Stomach smooth muscle (tissue), 2 donors: ENCODE data around the gene ABCC4.

Source experiments
- H3K27ac ChIP-seq: one replicate; pipeline ENCODE4 v1.7.0; 2013; ENCODE audit warnings: mild to moderate bottlenecking, low read length, inconsistent platforms
- H3K27me3 ChIP-seq, 2 donors: one replicate each; pipeline ENCODE4 v1.7.0; 2013; ENCODE audit warnings: low read length in 2 of 2; ENCODE audit not compliant: insufficient read depth in 2 of 2, control insufficient read depth in 1 of 2
- H3K36me3 ChIP-seq, 2 donors: one replicate each; pipeline ENCODE4 v1.7.0; 2013; ENCODE audit warnings: low read length in 2 of 2; ENCODE audit not compliant: control insufficient read depth in 2 of 2, insufficient read depth in 2 of 2
- H3K4me1 ChIP-seq: one replicate; pipeline ENCODE4 v1.7.0; 2013; ENCODE audit warnings: low read length; ENCODE audit not compliant: control insufficient read depth, insufficient read depth
- H3K4me3 ChIP-seq, 2 donors: one replicate each; pipeline ENCODE4 v1.7.0; 2013; ENCODE audit warnings: low read length in 2 of 2
- H3K9ac ChIP-seq, 2 donors: one replicate each; pipeline ENCODE4 v1.7.0; 2013; ENCODE audit warnings: low read length in 2 of 2, mild to moderate bottlenecking in 1 of 2
- H3K9me3 ChIP-seq, 2 donors: one replicate each; pipeline ENCODE4 v1.7.0; 2013; ENCODE audit warnings: low read length in 2 of 2; ENCODE audit not compliant: control insufficient read depth in 2 of 2
- donor health status: healthy.
- donor health status: Pancreatic carcinoma.

The ABCC4 gene

DNA sequence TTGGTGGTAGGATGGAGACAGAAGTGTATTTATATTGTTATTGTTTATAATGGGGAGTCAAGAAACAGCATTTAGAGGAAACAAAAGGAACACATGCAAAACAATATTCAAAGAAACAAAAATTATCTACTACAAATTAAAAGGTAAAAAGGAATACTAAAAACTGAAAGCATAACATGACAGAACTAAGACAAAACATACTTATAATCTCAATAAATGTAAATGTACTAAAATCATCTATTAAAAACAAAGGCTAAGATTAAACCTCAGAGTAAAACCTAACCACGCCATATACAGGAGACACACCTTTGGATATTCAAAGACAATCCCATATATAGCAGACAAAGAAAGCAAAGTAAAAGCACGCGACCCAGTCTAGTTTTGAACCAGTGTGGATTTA, 273.6 kb downstream of the ABCC4 start:
- H3K4me3 ChIP-seq: no peak overlapping the region
- no peak overlapping the region for H3K27ac ChIP-seq
- no peaks in the 10 kb centered on the region for H3K36me3 ChIP-seq
- no peaks in the 10 kb centered on the region for H3K9me3 ChIP-seq
- no peaks in the 10 kb centered on the region for H3K27me3 ChIP-seq
- H3K4me1 ChIP-seq: no peaks in the 10 kb centered on the region
- H3K9ac ChIP-seq: no peak overlapping the region

- Histone ChIP-seq H3K4me1 (no peaks in the 10 kb centered on the region), H3K9ac (no peak overlapping the region), H3K27ac (no peak overlapping the region), H3K9me3 (no peaks in the 10 kb centered on the region), H3K36me3 (no peaks in the 10 kb centered on the region), H3K27me3 (no peaks in the 10 kb centered on the region), H3K4me3 (no peak overlapping the region)
Measured at GRCh38 chr13:95025116-95025515, 276.1 kb downstream of the ABCC4 start.

DNA sequence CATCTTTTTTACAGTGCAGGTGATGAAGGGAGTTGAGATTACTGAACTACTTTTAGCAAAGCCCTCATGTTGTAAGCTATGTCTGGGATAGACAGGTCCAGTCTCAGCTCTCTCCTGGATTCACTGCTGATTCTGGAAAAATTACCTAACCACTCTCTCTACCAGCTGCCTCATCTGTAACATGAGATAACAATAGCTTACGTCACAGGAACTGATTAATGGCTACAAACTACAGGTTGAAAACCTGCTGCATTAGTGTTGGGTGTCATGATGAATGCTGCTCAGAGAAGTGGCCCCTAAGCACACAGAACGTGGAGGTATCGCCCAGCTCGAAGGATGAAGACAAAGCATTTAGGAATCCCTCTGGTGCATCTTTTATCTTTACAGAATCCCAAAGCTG, 277.8 kb downstream of the ABCC4 start:
- no peaks in the 10 kb centered on the region for H3K9me3 ChIP-seq
- H3K9ac ChIP-seq: no peak overlapping the region
- no peaks in the 10 kb centered on the region for H3K4me1 ChIP-seq
- no peak overlapping the region for H3K27ac ChIP-seq
- no peaks in the 10 kb centered on the region for H3K36me3 ChIP-seq
- H3K27me3 ChIP-seq: no peaks in the 10 kb centered on the region
- no peak overlapping the region for H3K4me3 ChIP-seq

GRCh38 chr13:95020298-95020987, 280.8 kb downstream of the ABCC4 start:
- Histone ChIP-seq H3K27ac (no peak overlapping the region), H3K27me3 (no peaks in the 10 kb centered on the region), H3K9me3 (no peaks in the 10 kb centered on the region), H3K4me3 (no peak overlapping the region), H3K9ac (no peak overlapping the region), H3K36me3 (no peaks in the 10 kb centered on the region), H3K4me1 (no peaks in the 10 kb centered on the region)

DNA sequence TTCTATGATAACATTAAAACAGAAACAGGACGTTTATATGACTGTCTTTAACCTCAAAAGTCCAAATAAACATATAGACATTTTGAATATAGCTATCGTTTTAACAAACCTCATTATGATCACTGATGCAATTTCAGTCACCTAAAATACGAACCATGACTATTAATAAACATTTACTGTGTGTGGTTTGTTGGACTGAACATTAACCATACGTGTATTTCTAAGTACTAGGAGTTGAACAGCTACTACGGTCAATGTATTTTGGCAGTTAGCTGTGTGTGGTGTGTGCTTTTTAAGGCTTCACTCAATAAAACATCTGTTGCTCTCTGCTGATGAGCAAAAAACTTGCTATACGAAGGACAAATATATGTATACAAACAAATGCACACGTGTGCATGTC, 281.4 kb downstream of the ABCC4 start:
- Histone ChIP-seq H3K9ac (no peak overlapping the region), H3K27ac (no peak overlapping the region), H3K27me3 (no peaks in the 10 kb centered on the region), H3K4me3 (no peak overlapping the region), H3K9me3 (no peaks in the 10 kb centered on the region), H3K36me3 (no peaks in the 10 kb centered on the region), H3K4me1 (no peaks in the 10 kb centered on the region)

DNA sequence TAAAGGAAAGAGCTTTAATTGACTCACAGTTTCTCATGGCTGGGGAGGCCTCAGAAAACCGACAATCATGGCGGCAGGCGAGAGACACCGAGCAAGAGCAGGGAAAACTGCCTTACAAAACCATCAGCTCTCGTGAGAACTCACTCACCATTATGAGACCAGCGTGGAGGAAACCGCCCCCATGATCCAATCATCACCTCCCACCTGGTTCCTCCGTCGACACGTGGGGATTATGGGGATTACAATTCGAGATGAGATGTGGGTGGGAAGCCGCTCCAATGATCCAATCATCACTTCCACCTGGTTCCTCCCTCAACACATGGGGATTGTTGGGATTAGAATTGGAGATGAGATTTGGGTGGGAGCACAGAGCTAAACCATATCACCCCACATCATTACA, 293.9 kb downstream of the ABCC4 start:
- Histone ChIP-seq H3K36me3 (no peaks in the 10 kb centered on the region), H3K27me3 (peaks cover 6% of the 10 kb centered on the region in 2 donors), H3K9me3 (no peaks in the 10 kb centered on the region), H3K4me1 (peaks cover 2% of the 10 kb centered on the region), H3K27ac (no peak overlapping the region), H3K9ac (no peak overlapping the region), H3K4me3 (no peak overlapping the region)

- Histone ChIP-seq H3K9me3 (no peaks in the 10 kb centered on the region), H3K27me3 (peaks cover 6 to 11% of the 10 kb centered on the region in 2 donors), H3K9ac (no peak overlapping the region), H3K4me3 (no peak overlapping the region), H3K36me3 (no peaks in the 10 kb centered on the region), H3K4me1 (peaks cover 2% of the 10 kb centered on the region), H3K27ac (no peak overlapping the region)
Measured at GRCh38 chr13:95005300-95005699, 296.0 kb downstream of the ABCC4 start.

DNA sequence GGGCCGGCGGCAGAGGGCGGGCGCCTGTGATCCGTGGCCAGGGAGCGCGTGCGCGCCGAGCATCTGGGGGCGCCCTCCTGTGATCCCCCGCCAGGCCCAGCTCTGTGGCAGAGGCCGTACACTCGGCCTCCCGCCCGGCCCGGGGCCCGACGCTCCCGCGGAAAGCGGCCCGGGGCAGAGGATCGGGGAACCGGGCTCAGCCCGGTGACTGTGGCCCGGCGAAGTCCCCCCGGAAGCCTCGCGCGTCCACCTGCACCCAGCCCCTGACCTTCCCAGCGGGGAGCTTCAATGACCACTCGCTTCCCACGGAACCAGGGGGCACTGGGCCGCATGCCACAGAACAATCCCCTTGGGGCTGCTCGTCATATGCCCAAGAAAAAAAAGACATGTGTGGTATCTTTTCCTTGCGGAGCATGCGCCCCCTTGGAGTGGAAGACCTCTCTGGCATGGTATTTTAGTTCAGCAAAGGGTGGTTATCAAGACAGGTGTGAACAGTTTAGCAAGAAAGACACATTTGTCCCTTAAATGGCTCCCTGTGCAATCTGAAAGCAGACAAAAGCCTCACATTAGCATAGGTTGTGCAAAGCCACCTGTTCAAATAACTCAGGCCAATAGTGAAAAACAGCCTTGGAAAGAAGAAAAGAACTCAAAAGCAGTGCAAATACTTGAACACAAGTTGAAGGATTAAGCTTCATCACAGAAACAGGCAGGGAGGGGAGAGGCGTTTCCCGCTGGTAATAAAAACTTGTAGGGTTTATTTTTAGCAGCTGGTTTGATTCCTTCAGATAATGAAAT, 298.0 kb downstream of the ABCC4 start:
- no peak overlapping the region for H3K4me3 ChIP-seq
- H3K27me3 ChIP-seq: peaks cover 6 to 11% of the 10 kb centered on the region in 2 donors
- H3K9ac ChIP-seq: no peak overlapping the region
- no peaks in the 10 kb centered on the region for H3K9me3 ChIP-seq
- peaks cover 2% of the 10 kb centered on the region for H3K4me1 ChIP-seq
- no peaks in the 10 kb centered on the region for H3K36me3 ChIP-seq
- no peak overlapping the region for H3K27ac ChIP-seq

- H3K4me3 ChIP-seq: no peak overlapping the region
- H3K9ac ChIP-seq: no peak overlapping the region
- no peak overlapping the region for H3K27ac ChIP-seq
- H3K27me3 ChIP-seq: peaks cover 6 to 11% of the 10 kb centered on the region in 2 donors
- peaks cover 2% of the 10 kb centered on the region for H3K4me1 ChIP-seq
- H3K9me3 ChIP-seq: no peaks in the 10 kb centered on the region
- H3K36me3 ChIP-seq: no peaks in the 10 kb centered on the region
Measured at GRCh38 chr13:95002126-95002525, 299.1 kb downstream of the ABCC4 start.

DNA sequence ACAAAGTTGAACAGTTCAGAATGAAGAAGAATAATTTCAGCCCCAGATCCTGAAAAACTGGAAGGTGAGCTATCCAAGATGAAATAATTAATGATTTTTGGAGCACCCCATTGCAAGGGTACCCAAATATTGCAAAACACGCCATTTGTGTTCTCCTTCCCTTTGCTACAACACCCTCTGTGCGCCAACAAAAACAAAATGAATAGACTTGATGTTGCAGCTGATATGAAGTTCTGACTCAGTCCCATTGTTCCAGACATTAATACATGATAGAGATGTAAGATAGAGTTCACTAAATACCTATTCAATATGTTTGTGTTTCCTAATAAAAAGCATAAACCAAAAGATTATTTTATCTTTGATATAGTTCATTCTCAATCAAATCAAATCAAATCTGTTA, 301.4 kb downstream of the ABCC4 start:
- H3K4me3 ChIP-seq: no peak overlapping the region
- no peaks in the 10 kb centered on the region for H3K36me3 ChIP-seq
- no peak overlapping the region for H3K27ac ChIP-seq
- peaks cover 0 to 3% of the 10 kb centered on the region in 2 donors for H3K9me3 ChIP-seq
- no peak overlapping the region for H3K9ac ChIP-seq
- peaks cover 2% of the 10 kb centered on the region for H3K4me1 ChIP-seq
- peaks cover 6 to 13% of the 10 kb centered on the region in 2 donors for H3K27me3 ChIP-seq

DNA sequence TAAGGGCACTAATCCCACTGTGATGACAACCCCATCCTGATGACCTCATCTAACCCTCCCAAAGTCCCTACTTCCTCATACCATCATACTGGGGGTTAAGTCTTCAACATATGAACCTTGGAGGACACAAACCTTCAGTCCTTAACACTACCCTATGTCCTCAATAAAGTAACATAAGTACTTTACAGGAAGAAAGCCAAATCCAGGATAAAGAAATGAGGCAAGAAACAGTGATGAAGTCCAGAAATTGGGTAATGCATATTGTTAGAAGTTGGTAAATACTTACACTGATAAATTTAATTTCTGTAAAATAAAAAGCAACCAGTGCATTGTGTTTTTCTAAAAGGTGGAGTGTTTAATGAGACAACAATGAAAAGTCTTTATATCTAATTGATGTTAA, 304.1 kb downstream of the ABCC4 start:
- H3K36me3 ChIP-seq: no peaks in the 10 kb centered on the region
- no peak overlapping the region for H3K9ac ChIP-seq
- no peak overlapping the region for H3K27ac ChIP-seq
- H3K9me3 ChIP-seq: peaks cover 0 to 3% of the 10 kb centered on the region in 2 donors
- no peaks in the 10 kb centered on the region for H3K4me1 ChIP-seq
- no peak overlapping the region for H3K4me3 ChIP-seq
- peaks cover 0 to 5% of the 10 kb centered on the region in 2 donors for H3K27me3 ChIP-seq
